Fibroblast of skin of left quadriceps (primary cell): ENCODE results near the gene RAB41.
"Not testable (repeated sequence)": the region's sequence is repeated elsewhere in the genome, so short reads cannot be mapped to it uniquely, and the experiment has no call there.

Experiments
- DNase-seq, 2 experiments: peaks; one replicate each; pipeline ENCODE4 v3.0.0-alpha.2; 2013; ENCODE audit warnings: low read depth in 2 of 2

The RAB41 gene

GRCh38 chrX:70289793-70290770 is 8.1 kb downstream of the RAB41 start, which contains the start of the genes KIF4A and PDZD11:
Gene KIF4A, plus strand, starts transcription at chrX:70290104. Its CDS starts 355 bp downstream, at chrX:70290459.
Gene PDZD11, minus strand, starts transcription at chrX:70289927. Its CDS starts 586 bp downstream, at chrX:70289341.
- peak; percentile 46 to 48 for DNase-seq

GRCh38 chrX:70292788-70293187 is 10.8 kb downstream of the RAB41 start:
- no peak for DNase-seq

GRCh38 chrX:70293621-70294020 is 11.6 kb downstream of the RAB41 start:
- DNase-seq: no peak

- DNase-seq: no peak
These were observed 19.7 kb downstream of the RAB41 start for GRCh38 chrX:70301716-70302115.

- peak; percentile 39 for DNase-seq
These were observed 31.5 kb downstream of the RAB41 start for GRCh38 chrX:70313503-70313902.

GRCh38 chrX:70322784-70323183 is 40.8 kb downstream of the RAB41 start:
- DNase-seq: no peak

GRCh38 chrX:70323628-70324027 is 41.7 kb downstream of the RAB41 start:
- DNase-seq: not testable (repeated sequence)

- DNase-seq: no peak
These were observed 42.4 kb downstream of the RAB41 start for GRCh38 chrX:70324326-70324725.

- DNase-seq: peak; percentile 32 to 41
These were observed 49.2 kb downstream of the RAB41 start for GRCh38 chrX:70331161-70331560.

GRCh38 chrX:70332600-70332999 is 50.6 kb downstream of the RAB41 start:
- DNase-seq: no peak
